NCI-H526 treated with DMSO at 0.1 percent for 48 hours (cell line): ENCODE data around the gene MAML3.

Experiments
- DNase-seq: peaks from one replicate; lab custom pipeline; 2025; lab: John Stamatoyannopoulos, UW

MAML3 gene

DNA sequence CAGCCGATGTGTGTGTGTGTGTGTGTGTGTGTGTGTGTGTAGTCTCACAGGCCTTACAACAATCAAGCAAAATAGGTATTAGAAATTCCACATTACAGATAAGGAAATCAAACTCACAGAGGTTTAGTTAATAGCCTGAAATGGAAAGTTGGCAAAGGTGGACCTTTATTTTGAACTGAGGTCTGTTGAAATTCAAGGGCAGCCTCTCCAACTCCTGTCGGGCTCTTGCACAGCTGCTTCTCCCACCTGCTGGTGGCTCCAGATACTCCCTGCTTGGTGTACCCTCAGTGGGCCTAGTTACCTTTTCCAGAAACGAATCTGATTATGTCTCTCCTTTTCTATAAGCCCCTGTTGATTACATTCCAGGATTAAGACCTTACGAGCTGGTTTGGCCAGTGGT lies 292.5 kb downstream of the MAML3 start:
- DNase-seq: no peak

DNA sequence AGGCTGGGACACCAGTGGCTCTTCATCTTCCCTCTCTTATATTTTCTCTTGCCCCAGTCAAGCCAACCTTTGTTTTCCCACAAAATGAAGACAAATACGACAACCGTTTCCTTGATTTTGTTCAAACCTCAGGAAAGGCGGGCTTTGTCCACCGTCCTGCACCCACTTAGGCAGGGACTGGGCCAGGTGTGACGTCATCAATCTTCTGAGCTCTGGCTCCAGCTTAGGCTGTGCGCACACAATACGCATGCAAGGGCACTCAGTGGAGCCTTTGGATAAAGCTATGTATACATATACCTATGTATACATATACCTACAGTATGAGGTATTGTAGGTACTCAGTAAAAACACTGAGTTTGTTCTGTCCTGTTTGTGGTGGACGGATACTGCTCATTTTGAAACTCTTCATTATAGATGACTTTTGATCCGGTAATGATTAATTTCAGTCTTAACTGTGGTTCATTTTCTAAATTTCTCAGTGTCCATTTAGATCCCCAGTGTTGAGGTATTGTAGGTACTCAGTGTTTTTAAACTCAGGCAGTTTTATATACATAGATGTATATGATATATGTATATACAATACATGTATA lies 293.5 kb downstream of the MAML3 start:
- no peak for DNase-seq

DNA sequence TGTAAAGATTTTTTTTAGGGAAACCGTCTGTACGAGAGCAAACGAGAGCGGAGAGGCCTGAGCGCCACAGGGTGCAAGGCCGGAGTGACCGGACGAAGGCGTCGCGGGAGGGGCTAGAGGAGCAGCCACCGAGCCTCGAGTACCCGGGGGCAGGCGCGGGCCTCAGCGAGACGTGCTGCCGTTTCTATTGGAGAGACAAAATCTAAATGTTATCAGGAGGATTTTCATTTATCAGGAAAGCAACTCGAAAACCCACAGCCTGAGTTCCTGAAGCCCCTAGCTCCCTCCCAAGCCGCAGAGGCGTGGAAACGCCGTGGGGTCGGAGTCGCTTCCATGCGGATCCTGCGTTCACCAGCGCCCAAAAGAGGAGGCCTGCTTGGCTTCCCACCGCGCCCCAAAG lies 294.1 kb downstream of the MAML3 start:
- DNase-seq: no peak

DNA sequence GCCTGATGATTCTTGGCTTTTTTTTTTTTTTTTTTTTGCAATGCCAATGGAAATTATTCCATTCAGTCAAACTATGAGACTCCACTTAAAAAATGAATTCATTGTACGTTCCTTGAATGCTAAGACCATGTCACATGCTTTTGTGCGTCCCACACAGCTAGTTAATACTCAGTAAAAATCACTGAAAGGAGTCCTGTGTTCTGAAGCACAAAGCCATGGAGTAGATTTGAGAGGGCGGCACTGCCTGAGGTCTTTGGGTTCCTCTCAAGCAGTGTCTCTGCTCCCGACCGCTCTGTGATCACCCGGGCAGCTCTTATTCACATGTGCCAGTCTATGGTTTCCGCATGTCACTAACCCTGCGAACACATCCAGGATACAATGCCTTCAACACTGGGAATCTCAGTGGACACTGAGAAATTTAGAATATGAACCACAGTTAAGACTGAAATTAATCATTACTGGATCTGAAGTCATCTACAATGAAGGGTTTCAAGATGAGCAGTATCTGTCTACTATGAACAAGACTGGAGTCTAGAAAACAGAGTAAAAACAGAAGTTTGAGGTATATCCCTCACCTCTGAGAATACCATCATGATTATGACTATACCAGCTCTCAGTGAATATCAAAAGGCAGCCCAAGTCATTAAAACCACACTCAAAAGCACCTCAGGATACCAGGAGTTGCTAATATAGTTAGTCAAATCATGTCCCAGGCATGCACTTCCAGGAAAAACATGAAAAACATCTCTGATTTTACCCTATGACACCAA lies 295.4 kb downstream of the MAML3 start:
- DNase-seq: no peak

DNA sequence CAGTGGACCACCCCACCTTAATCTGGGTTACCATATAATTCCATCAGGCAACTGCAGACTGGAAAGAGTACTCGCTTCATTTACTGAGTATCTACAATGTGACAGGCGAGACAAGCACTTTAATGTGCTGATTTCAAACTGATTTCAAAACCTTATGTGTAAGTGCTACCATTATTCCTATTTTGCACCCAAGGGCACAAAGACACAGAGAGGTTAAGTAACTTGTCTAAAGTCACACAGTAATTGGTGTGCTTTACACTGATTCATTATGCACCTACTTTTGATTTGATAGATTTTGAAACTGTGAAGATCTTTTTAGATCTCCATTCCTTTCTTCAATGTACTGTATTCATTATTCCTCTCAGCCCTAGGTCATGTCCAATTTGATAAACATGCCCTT lies 296.0 kb downstream of the MAML3 start:
- DNase-seq: no peak

DNA sequence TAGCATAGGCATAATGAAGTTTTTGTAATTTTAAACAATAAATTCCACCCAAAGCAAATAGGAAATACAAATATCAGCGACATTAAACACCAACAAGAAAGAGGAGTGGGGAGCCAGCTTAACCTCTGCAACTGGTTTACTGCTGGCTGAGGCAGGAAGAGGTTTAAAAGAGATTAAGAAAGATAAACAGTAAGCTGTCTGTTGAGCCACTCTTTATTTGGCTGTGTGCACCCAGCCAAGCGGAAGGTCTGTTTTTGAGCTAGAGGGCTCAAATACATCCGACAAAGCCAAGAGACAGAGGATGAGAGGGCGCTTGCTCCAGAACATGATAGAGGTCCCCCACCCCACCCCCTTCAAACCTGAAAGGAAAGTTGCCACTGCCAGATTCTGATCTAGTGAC lies 297.0 kb downstream of the MAML3 start:
- DNase-seq: no peak

DNA sequence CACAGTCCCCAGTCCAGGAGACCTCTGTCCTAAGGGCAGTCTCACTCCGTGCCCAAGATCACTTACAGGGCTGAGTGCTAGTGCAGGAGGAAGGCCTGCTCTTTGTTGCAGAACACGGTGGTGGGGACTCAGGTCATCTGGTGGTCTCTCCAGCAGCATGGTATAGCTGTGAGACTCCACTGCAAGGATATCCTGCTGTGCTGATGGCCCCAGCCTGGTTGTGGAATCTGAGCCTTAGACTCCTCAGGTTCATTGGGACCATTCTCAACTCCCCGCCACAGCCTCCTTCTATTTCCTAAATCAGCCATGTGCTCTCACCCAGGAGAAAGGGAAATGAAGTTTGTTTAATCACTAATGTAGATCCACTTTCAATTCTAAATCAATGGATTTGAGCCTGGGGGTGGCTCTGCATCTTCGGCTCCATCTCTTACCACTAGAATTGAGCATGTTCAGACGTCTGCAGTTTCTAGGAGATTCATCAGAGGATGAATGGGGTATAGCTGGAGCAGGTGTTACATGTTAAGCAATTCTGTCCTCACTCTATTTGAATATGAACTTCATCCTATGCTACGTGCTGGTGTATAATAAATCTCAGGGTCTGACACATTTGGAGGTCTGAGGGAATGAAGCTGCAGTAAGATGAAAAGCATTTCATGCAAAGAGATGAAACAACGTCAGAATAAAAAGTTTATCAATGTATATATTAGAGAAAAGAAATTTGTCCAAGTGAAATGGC lies 299.1 kb downstream of the MAML3 start:
- no peak for DNase-seq

DNA sequence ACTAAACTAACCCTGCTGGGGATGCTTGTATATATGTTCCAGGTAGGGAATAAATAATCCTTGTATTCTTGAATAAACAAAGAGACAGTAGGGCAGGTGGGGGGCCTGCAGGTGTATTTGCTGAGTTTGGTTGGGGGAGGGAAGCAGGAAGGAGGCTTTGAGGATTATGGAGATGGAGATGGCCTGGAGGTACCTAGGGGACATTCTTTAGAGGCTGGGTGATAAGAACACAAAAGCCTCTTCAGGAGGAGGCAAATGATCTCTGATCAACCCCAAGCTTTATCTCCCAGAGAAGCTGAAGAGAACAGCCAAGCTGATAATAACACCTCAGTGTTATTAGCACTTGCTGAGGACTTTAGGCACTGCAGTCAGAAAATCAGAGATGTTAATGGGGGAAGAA lies 300.7 kb downstream of the MAML3 start:
- DNase-seq: no peak

DNA sequence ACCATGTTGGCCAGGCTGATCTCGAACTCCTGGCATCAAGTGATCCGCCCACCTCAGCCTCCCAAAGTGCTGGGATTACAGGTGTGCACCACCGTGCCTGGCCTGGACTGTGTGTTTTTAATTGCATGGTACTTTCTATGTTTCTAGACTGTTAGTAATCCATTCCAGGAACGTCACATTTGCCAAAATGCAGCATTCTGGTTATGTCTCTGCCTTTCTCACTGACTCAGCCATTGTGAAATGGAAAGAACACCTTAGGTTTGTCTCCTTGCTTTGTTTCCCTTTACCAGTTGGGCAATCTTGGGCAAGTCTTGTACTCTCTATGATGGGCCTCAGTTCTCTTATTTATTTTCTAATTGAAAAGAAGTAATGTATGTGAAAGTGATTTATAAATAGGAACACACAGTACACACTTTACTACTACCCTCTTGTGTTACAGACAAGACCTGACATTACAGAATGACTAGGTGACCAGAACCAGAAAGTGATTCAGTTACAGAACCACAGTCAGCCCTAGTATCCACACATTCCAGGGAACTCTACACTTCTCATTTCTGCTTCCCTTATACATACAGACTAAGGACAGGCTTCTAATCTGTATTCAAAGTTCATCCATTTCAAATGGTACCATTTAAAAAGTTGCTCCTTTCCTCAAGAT lies 301.2 kb downstream of the MAML3 start:
- no peak for DNase-seq

DNA sequence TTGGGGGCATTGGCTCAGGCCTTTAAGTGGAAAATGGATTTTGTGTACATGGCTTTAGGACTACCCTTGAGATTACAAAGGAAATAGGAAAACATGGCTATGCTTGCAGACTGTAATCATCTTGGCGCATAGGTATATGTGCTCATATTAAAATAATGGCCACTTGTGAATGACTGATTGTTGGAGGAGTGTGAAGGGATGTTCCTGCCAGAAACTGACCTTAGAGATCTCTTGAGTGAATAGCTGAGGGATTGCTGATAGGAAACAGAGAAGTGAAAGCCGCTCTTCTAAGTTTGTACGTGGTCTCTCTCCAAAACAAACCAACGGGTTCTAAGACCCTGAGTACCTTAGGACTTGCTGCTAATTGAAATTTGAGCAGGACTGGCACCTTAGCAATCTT lies 302.3 kb downstream of the MAML3 start:
- no peak for DNase-seq

DNA sequence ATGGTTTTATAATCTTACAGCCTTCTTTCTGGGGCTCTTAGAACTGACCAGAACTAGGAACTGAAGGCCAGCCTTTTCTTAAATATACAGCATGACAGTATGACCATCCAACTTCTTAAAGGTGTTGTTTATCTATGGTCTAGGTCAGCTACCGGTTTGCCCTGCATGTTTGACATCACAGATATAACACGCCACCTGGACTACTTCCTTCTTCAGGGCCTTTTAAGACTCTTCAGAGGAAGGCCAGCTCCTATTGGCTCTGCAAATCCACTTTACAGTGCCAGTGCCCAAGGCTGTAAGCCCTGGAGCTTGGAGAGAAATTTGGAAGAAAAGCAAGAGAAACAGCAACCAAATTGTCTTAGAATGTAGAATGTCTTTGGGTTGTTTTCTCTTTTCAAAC lies 302.9 kb downstream of the MAML3 start:
- DNase-seq: no peak

DNA sequence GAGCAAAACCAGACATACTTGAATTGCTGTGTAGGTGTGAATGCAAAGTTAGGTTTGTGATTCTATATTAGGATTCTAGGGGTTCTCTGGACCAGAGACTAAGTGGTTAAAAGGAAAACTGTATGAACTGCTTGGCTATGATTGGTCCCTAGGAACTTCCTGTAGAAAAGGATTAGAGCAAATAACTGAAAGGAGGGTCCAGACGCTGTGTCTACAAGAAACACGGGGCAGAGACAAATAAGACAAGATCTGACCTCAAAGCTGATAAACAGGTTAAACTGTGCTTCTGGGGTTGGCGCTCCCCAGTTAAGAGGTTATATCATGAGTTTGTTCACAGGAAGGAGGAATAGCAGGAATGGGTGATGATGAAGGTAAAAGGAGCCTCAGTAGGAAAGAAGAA lies 304.8 kb downstream of the MAML3 start:
- no peak for DNase-seq

DNA sequence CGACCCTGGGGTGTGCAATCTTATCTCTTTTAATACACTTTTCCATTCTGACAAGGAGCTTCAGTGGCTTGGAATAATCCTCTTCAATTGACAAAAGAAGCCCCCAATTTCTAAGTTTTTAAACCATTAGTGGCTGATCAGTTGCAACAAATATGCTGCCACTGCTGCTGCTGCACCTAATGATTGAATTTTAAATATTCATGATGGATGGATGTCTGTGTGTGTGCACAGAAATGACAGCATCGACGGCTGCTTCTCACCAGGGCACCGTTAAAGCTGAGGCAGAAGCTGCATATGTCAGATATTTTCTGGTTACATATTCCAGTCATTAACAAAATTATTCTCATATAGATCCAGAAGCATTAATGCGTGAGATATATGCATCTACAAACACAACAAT lies 306.0 kb downstream of the MAML3 start:
- DNase-seq: no peak

DNA sequence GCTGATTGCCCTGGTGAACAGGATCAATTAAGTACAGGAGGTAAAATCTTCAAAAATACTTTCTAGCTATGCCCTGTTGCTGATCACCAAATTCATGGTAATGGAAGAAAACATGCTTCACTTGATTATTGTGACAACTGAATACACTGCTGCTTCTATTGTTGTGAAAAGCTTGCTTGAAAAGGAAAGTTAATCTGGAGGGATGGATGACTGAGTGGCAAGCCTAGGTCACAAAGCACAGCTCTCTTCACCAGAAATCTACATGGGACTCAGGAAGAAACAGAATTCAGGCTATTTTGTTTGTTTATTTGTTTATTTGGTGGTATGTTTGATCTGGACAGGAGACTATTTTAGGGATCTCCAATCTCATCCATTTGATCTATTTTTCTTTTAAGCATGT lies 306.4 kb downstream of the MAML3 start:
- DNase-seq: no peak

DNA sequence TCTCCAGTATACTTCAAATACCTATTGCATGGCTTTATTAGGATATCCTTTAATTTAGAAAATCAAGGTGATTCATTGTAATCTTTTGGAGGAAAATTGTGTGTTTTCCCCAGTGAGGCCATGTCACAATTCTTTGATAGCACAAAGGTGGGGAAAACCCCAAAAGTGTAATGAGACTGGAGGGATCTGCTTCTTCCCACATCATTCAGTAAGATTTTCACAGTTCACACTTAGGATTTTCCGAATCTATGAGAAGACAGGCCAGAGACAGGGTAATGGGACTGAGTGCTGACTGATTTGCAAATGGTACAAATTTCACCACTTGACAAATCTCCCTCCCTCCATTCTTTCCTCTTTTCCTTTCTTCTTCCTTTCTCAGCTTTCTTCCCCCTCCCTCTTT lies 307.2 kb downstream of the MAML3 start:
- DNase-seq: no peak

DNA sequence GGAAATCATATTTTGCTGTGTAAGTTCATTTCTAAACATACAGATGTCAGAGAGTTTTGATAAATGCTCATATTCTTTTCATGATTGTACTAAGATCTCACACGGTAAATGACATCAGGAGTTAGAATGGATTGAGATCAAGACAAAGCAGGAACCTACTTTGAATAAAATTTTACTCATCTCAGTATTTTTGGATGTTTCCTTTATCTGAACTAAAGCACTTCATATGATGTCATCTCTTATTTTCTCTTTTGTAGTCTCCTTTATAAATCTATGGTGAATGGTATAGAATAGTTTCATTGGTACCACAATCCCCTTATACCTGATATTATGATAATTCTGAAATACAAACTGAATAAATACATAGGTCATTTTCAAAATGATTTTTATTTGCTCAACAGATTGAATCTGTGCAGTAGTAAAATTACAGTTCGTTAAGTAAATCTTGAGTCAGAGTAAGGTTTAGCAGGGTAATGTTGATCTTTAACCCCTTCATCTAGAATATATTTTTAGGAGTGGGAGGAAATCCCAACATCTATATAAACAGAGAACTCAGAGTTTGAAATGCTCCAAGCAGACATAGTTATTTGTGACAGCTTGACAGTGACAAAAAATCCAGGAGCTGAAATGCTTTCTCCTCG lies 308.4 kb downstream of the MAML3 start:
- no peak for DNase-seq

DNA sequence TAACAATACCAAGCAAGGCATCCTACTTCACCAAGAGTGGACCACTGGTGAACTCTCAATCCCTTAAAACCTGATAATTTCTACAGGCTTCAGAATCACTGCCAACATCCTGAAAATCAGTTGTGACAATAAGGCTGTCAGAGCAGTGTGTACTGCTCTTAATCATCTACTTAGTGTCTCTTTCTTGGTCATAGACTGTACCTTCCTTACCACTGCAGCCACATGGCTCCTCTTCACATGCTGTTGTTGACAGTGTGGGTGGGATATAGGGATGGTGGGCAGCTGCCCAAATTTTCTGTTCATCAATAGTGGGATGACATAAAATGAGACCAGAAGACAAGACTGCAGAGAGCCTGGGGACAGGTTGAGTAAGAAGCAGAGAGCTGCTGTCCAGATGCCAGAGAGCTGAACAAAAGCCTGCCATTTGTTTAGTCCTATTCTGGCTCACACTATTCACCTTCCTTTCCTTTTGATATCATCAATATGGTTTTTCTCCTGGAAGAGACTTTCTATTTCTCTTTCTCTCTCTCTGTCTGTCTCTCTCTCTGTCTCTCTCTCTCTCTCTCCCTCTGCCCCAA lies 309.4 kb downstream of the MAML3 start:
- no peak for DNase-seq

DNA sequence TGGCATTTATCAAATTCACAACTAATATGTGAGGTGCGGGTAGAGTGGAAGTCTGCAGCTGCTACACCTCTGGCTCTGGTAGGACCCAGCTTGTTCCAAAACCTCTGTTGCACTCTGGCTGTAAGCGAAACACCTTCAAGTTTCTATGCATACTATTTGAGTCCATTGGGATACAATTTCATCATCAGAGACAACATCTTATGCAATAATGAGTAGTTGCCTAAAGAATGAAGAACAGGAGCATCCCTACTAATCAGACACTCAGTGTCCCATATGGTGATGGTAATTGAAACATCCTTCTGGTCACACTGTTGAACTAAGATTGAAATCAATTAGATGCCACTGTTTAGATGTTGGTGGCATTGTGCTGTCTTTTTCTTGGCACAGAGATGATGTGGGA lies 309.9 kb downstream of the MAML3 start:
- no peak for DNase-seq

DNA sequence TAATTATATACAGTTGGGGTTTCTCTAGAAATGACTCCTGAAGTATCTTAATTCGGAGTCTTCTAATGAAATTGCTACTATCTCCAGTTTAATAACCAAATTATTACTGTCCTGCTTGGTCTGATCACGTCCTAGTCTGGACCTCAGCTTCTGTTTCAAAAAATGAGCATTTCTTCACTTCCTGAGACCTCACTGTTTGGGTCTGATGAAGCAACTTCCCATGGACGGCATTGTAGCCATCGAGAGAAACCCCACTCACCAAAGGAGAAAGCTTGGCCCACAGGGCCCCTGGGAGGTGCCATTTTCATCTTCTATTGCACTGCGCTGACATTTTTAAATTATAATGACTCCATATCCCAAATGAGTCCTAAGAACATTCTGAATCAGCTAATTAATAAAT lies 310.3 kb downstream of the MAML3 start:
- no peak for DNase-seq

DNA sequence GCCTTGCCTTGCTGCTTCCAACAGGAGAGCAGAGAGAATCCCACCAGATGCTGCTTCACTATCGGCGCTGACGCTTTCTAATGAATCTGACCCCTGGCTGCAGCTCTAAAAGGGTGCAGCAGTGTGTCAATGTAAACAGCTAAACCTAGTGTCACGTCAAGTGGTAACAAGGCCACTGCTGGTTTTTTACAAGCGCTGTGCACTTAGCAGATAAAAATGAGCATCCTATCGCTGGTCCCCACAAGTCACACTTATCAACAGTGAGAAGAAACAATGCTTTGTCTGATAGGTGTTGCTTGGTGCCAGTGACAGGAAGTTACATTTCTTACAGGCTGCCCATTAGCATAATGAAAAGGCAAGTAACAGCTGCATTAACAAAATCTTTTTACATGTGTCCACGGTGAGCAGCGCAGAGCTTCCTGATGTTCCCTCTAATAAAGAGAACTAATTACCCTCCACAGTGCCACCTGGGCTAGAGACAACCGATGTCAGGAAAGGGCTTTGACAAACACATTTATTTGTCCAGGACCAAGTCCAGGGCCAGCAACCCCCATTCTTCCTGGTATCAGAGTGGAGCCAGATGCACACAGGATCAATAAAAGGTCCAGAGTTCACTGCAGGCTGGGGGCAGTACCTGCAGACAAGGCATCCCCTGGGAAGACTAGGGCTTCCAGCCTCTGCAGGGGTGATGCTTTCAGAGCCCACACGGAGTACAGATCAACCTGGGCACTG lies 312.4 kb downstream of the MAML3 start:
- peak; percentile 68 for DNase-seq

DNA sequence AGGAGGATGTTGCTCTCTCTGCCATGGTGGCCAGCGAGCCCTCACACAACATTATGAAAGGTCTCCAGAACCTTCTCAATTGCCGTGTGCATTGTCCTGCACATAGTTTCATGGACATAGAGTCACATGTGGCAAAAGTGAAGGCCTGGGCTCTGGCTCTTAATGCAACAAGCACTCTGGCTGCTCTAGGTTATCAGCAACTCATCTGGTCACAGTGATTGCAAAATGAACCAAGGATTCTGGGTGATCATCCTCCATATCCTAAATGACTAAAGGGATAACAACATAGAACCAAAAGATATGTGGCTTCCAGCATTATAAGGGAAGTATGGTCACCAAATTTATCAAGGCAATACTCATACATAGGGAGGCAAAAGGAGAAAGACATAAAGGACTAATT lies 313.2 kb downstream of the MAML3 start:
- no peak for DNase-seq
